HuH-7 (cell line): Measurements from ENCODE around the gene STK38.
A peak's percentile ranks its signal among the peaks of the same experiment; 100 is the strongest.

Experiments
- DNase-seq: peaks from one replicate; pipeline ENCODE4 v3.0.0; 2011; ENCODE audit warnings: low spot score

The STK38 gene

GRCh38 chr6:36563928-36564284, 16.6 kb upstream of the STK38 start:
- no peak for DNase-seq

- DNase-seq: no peak
These were observed 16.1 kb upstream of the STK38 start for GRCh38 chr6:36563237-36563927.

GRCh38 chr6:36560822-36561221, 13.5 kb upstream of the STK38 start:
- DNase-seq: no peak

GRCh38 chr6:36559011-36559793, 11.9 kb upstream of the STK38 start:
- no peak for DNase-seq

- no peak for DNase-seq
These were observed 9.0 kb upstream of the STK38 start for GRCh38 chr6:36556281-36556680.

GRCh38 chr6:36555750-36556252, 8.5 kb upstream of the STK38 start:
- no peak for DNase-seq

GRCh38 chr6:36550473-36551000, 3.3 kb upstream of the STK38 start:
- DNase-seq: no peak

- DNase-seq: no peak
These were observed 1.1 kb upstream of the STK38 start for GRCh38 chr6:36548401-36548743.

GRCh38 chr6:36547646-36548400, 544 bp upstream of the STK38 start:
- DNase-seq: no peak

GRCh38 chr6:36546308-36546919, 865 bp downstream of the STK38 start:
- peak; percentile 26 for DNase-seq

GRCh38 chr6:36545767-36546307, 1.4 kb downstream of the STK38 start:
- no peak for DNase-seq

GRCh38 chr6:36544228-36544627, 3.1 kb downstream of the STK38 start:
- DNase-seq: no peak

- no peak for DNase-seq
These were observed 5.2 kb downstream of the STK38 start for GRCh38 chr6:36542041-36542440.

GRCh38 chr6:36539814-36540568, 7.3 kb downstream of the STK38 start:
- no peak for DNase-seq

- no peak for DNase-seq
These were observed 10.3 kb downstream of the STK38 start for GRCh38 chr6:36536873-36537547.

- DNase-seq: no peak
These were observed 14.0 kb downstream of the STK38 start for GRCh38 chr6:36533321-36533720.

GRCh38 chr6:36526066-36526465, 21.2 kb downstream of the STK38 start:
- DNase-seq: no peak

GRCh38 chr6:36525346-36525745, 21.9 kb downstream of the STK38 start:
- DNase-seq: no peak

GRCh38 chr6:36524871-36525270, 22.4 kb downstream of the STK38 start:
- DNase-seq: no peak

GRCh38 chr6:36523936-36524499, 23.3 kb downstream of the STK38 start:
- DNase-seq: no peak
